Endothelial cell of umbilical vein (primary cell): ENCODE measurements around the gene GPRIN1. TPM values are rescaled to one million over a fixed set of nuclear protein-coding genes. Genes with fewer than 3 reads are reported as not detected.

Source experiments
- BruUV-seq: library from RNA; stranded (reverse); fragments of 400-500 nt; replicated peaks from 2 replicates; lab custom pipeline; 2021; lab: Mats Ljungman, UMichigan
- CTCF ChIA-PET: fragments of 300-600, 350-600 bp; sonication (Branson Sonifier 250); formaldehyde crosslinking; loops from one replicate; lab custom pipeline; 2021; ENCODE audit warnings: antibody characterized with exemption, inconsistent platforms; lab: Charles Lee
- POLR2A ChIA-PET: fragments of 300-600, 350-600 bp; sonication (Branson Sonifier 250); formaldehyde crosslinking; loops from one replicate; lab custom pipeline; 2021; ENCODE audit warnings: antibody characterized with exemption, inconsistent platforms; lab: Charles Lee
- DNase-seq: peaks from one replicate; pipeline ENCODE4 v3.0.0-alpha.2; 2011; ENCODE audit warnings: low read depth, low spot score
- FAIRE-seq: peaks from 2 replicates; lab custom pipeline; 2011; peaks lifted over from hg19 to GRCh38; lab: Jason Lieb, UNC
- H2AFZ ChIP-seq: 2 replicates; pipeline ENCODE4 v1.6.0; 2012; ENCODE audit warnings: low read depth, low read length, control low read depth, inconsistent platforms
- H3K27ac ChIP-seq: 2 replicates; pipeline ENCODE4 v1.5.1; 2011; ENCODE audit warnings: low read depth, mild to moderate bottlenecking, control low read depth, low read length, moderate library complexity; ENCODE audit not compliant: insufficient read depth
- H3K27me3 ChIP-seq, 2 experiments: 2 replicates each; pipeline versions ENCODE4 v1.6.0 to v1.6.1; 2011; ENCODE audit warnings: low read length in 2 of 2, mixed read lengths in 1 of 2; ENCODE audit not compliant: control insufficient read depth in 2 of 2, insufficient read depth in 2 of 2
- H3K36me3 ChIP-seq, 2 experiments: 2 replicates in 1 of 2; 3 replicates in 1 of 2; pipeline ENCODE4 v1.5.1; 2011; ENCODE audit warnings: low read length in 2 of 2, mild to moderate bottlenecking in 1 of 2, moderate library complexity in 1 of 2; ENCODE audit not compliant: control insufficient read depth in 2 of 2, insufficient read depth in 2 of 2; ENCODE audit errors: extremely low read depth in 1 of 2
- H3K4me1 ChIP-seq: 3 replicates; pipeline ENCODE4 v1.5.1; 2011; ENCODE audit warnings: mild to moderate bottlenecking, low read length; ENCODE audit not compliant: control insufficient read depth, insufficient read depth; ENCODE audit errors: extremely low read depth
- H3K4me2 ChIP-seq: 2 replicates; pipeline ENCODE4 v1.6.1; 2011; ENCODE audit warnings: low read length, control low read depth, mixed read lengths; ENCODE audit not compliant: insufficient read depth
- H3K4me3 ChIP-seq, 3 experiments: fragments of 200-600 bp in 1 of 3; sonication (generic), shearing (Covaris generic) in 1 of 3; replicated peaks in 1 of 3; 2 replicates each; pipeline ENCODE4 v1.5.1; 2011 to 2016; ENCODE audit warnings: control low read depth in 3 of 3, low read length in 3 of 3, mild to moderate bottlenecking in 2 of 3, inconsistent platforms in 1 of 3, low read depth in 1 of 3, moderate library complexity in 1 of 3; ENCODE audit not compliant: insufficient read depth in 1 of 3
- H3K79me2 ChIP-seq: 2 replicates; pipeline ENCODE4 v1.6.0; 2012; ENCODE audit warnings: low read length, inconsistent platforms; ENCODE audit not compliant: control insufficient read depth, insufficient read depth
- H3K9ac ChIP-seq: replicated peaks from 2 replicates; pipeline ENCODE3; 2011; ENCODE audit warnings: low read length, control low read depth; ENCODE audit not compliant: insufficient read depth; ENCODE audit errors: extremely low read depth
- H3K9me1 ChIP-seq: replicated peaks from 3 replicates; pipeline ENCODE4 v1.6.0; 2011; ENCODE audit warnings: mild to moderate bottlenecking, low read length; ENCODE audit not compliant: control insufficient read depth, insufficient read depth; ENCODE audit errors: extremely low read depth
- H3K9me3 ChIP-seq: replicated peaks from 2 replicates; pipeline ENCODE4 v1.5.1; 2012; ENCODE audit warnings: low read length, inconsistent platforms; ENCODE audit not compliant: control insufficient read depth, insufficient read depth
- H4K20me1 ChIP-seq: replicated peaks from 2 replicates; pipeline ENCODE3; 2011; ENCODE audit warnings: mild to moderate bottlenecking, low read length; ENCODE audit not compliant: control insufficient read depth, insufficient read depth; ENCODE audit errors: extremely low read depth
- EZH2 ChIP-seq: IDR thresholded peaks from 2 replicates; pipeline ENCODE4 v1.6.1; 2012; ENCODE audit warnings: borderline replicate concordance, low read depth, mild to moderate bottlenecking, moderate library complexity, low read length, inconsistent platforms; ENCODE audit not compliant: severe bottlenecking
- FOS ChIP-seq: IDR thresholded peaks from 2 replicates; pipeline ENCODE4 v1.6.1; 2011; ENCODE audit warnings: mild to moderate bottlenecking, low read length, moderate library complexity, borderline replicate concordance; ENCODE audit not compliant: insufficient read depth
- GATA2 ChIP-seq: IDR thresholded peaks from 2 replicates; pipeline ENCODE4 v1.7.0; 2011; ENCODE audit warnings: low read depth, mild to moderate bottlenecking, moderate library complexity, mixed read lengths, low read length; ENCODE audit not compliant: insufficient read length, insufficient read depth
- JUN ChIP-seq: IDR thresholded peaks from 2 replicates; pipeline ENCODE4 v1.6.1; 2011; ENCODE audit warnings: borderline replicate concordance, low read depth; ENCODE audit not compliant: insufficient read length, insufficient read depth
- MYC ChIP-seq: IDR thresholded peaks from one replicate; pipeline ENCODE4 v1.6.1; 2011; ENCODE audit warnings: mild to moderate bottlenecking, low read depth, low read length
- POLR2A ChIP-seq: IDR thresholded peaks from 2 replicates; pipeline ENCODE4 v1.6.1; 2012; ENCODE audit warnings: low read depth, mild to moderate bottlenecking, control low read depth, low read length
- POLR2AphosphoS5 ChIP-seq: IDR thresholded peaks from 2 replicates; pipeline ENCODE4 v1.6.1; 2012; ENCODE audit warnings: low read depth, mild to moderate bottlenecking, control low read depth, low read length, moderate library complexity; ENCODE audit not compliant: insufficient read depth
- dilution Hi-C: fragments of 300-500 bp; cut with MboI; formaldehyde crosslinking; loops from one replicate; pipeline ENCODE4 v1.15.0; 2019; ENCODE audit warnings: low sequenced_read_pairs; ENCODE audit not compliant: extremely low pct_ligation_motif_present
- intact Hi-C: fragments of 100-400 bp; cut with micrococcal nuclease; formaldehyde crosslinking; loops from one replicate; pipeline ENCODE4 v1.10.0; 2022
- polyA plus RNA-seq, 4 experiments: library from polyadenylated mRNA; depleted of rRNA in 3 of 4; stranded (reverse) in 3 of 4; unstranded in 1 of 4; fragments of >200 nt; gene quantifications; 2 replicates each; pipeline versions ENCODE4 v1.2.1 to v1.2.3, GENCODE V29; 2011 to 2012; ENCODE audit warnings: missing spikeins in 1 of 4
- total RNA-seq: library from RNA; stranded (reverse); gene quantifications from 2 replicates; pipeline ENCODE4 v1.2.3, GENCODE V29; 2021
- TF ChIP-seq, protein P1 (sequence below), 2 donors: IDR thresholded peaks; 1 replicate in 1 of 2; 2 replicates in 1 of 2; pipeline ENCODE4 v1.5.1; 2011; ENCODE audit warnings: low read length in 2 of 2, mild to moderate bottlenecking in 2 of 2, moderate library complexity in 2 of 2, control low read depth in 1 of 2, inconsistent platforms in 1 of 2, low read depth in 1 of 2; ENCODE audit not compliant: insufficient read depth in 1 of 2; ENCODE audit errors: extremely low read depth in 1 of 2
- TF ChIP-seq, protein P2 (sequence below): IDR thresholded peaks from 2 replicates; pipeline ENCODE4 v1.6.1; 2011; ENCODE audit not compliant: insufficient read depth, insufficient read length

The GPRIN1 gene
- total and polyA plus RNA-seq, 2 donors (not counting 3 experiments of a cell fraction or from before 2014, with no cell fraction given), result 2.4 to 10.4 TPM

DNA sequence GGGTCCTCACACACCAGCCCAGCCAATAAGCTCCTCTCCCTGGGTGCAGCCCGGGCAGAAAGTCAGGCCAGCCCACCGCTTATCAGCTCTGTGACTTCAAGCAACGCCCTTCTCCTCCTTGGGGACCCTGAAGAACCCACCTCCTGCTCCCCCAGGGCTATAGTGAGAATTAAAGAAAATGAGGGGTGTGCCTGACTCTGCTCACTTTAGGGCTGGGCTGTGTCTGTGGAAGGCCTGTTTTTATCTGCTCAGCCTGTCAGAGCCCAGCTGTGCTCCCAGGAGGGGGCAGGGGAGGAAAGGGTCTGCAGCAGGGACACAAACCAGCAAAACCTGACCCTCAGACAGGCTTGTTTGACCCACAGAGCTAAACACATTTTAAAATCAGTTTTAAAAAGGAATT is 3.9 kb downstream of the GPRIN1 start:
- no peak overlapping the region for H3K4me3 ChIP-seq
- dilution Hi-C loops (no loop called here), intact Hi-C loops (no loop called here)
- no peak overlapping the region for H2AFZ ChIP-seq
- DNase-seq (no peak), FAIRE-seq (no peak)
- H3K9ac ChIP-seq, result no peak overlapping the region
- no peaks in the 10 kb centered on the region for H4K20me1 ChIP-seq
- no peaks in the 10 kb centered on the region for H3K79me2 ChIP-seq
- H3K27ac ChIP-seq, result no peak overlapping the region
- no peaks in the 10 kb centered on the region for H3K9me3 ChIP-seq
- no peaks in the 10 kb centered on the region for H3K4me1 ChIP-seq
- H3K27me3 ChIP-seq, result no peaks in the 10 kb centered on the region
- no peaks in the 10 kb centered on the region for H3K9me1 ChIP-seq
- POLR2A ChIA-PET, result interaction anchor here (1.2 kb wide), 1 partner anchor 12 kb away, joined by 3 read pairs; no protein-coding TSS in a partner anchor
- no peak for TF ChIP-seq MYC
- TF ChIP-seq POLR2AphosphoS5, result no peak
- TF ChIP-seq EZH2, result no peak
- TF ChIP-seq, protein P1, sequence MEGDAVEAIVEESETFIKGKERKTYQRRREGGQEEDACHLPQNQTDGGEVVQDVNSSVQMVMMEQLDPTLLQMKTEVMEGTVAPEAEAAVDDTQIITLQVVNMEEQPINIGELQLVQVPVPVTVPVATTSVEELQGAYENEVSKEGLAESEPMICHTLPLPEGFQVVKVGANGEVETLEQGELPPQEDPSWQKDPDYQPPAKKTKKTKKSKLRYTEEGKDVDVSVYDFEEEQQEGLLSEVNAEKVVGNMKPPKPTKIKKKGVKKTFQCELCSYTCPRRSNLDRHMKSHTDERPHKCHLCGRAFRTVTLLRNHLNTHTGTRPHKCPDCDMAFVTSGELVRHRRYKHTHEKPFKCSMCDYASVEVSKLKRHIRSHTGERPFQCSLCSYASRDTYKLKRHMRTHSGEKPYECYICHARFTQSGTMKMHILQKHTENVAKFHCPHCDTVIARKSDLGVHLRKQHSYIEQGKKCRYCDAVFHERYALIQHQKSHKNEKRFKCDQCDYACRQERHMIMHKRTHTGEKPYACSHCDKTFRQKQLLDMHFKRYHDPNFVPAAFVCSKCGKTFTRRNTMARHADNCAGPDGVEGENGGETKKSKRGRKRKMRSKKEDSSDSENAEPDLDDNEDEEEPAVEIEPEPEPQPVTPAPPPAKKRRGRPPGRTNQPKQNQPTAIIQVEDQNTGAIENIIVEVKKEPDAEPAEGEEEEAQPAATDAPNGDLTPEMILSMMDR (IDR thresholded peaks at IDR 0.05; ENCODE audit: extremely low read depth in 1 of 2, insufficient read depth in 1 of 2, low read depth in 1 of 2, low read length in 2 of 2), result no peak
- TF ChIP-seq POLR2A, result no peak
- TF ChIP-seq FOS, result no peak
- TF ChIP-seq JUN, result no peak
- TF ChIP-seq, protein P2, sequence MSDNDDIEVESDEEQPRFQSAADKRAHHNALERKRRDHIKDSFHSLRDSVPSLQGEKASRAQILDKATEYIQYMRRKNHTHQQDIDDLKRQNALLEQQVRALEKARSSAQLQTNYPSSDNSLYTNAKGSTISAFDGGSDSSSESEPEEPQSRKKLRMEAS, result no peak
- TF ChIP-seq GATA2, result no peak
- CTCF ChIA-PET, result interaction anchor here (0.6 to 1.4 kb wide), 3 partner anchors 9 to 238 kb away, joined by 3 read pairs; no protein-coding TSS in a partner anchor
- no peaks in the 10 kb centered on the region for H3K36me3 ChIP-seq
- H3K4me2 ChIP-seq, result no peak overlapping the region
- no TSS peak for BruUV-seq
